Measurements from ENCODE around the gene SIVA1. TPM values are rescaled to one million over a fixed set of nuclear protein-coding genes. Genes with fewer than 3 reads are reported as not detected.

Gene SIVA1
- total and polyA plus RNA-seq, 2 of the 8 experiments (the other 6 are each of a cell fraction or from before 2014, with no cell fraction given) = 123 to 589 TPM

DNA sequence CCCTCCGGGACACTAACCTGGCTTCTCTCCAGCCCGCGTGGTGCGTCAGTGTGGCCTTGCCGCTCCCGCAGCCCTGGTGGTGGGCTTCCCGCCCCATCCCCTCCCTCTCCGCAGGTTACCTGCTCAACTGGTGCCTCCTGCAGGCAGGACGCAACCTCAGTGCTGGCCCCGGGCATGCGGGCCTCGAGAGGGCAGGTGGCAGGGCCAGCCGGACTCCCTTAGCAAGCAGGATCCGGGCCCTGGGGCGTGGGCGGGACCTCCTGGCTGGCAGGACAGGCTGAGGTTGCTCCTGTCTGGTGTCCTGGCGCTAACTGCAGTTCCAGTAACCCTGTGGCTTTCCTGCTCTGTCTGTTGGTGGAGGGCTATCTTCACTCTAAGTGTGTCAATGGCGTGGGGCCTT, 37.5 kb upstream of the SIVA1 start (continued):
- TF ChIP-seq, protein P1, sequence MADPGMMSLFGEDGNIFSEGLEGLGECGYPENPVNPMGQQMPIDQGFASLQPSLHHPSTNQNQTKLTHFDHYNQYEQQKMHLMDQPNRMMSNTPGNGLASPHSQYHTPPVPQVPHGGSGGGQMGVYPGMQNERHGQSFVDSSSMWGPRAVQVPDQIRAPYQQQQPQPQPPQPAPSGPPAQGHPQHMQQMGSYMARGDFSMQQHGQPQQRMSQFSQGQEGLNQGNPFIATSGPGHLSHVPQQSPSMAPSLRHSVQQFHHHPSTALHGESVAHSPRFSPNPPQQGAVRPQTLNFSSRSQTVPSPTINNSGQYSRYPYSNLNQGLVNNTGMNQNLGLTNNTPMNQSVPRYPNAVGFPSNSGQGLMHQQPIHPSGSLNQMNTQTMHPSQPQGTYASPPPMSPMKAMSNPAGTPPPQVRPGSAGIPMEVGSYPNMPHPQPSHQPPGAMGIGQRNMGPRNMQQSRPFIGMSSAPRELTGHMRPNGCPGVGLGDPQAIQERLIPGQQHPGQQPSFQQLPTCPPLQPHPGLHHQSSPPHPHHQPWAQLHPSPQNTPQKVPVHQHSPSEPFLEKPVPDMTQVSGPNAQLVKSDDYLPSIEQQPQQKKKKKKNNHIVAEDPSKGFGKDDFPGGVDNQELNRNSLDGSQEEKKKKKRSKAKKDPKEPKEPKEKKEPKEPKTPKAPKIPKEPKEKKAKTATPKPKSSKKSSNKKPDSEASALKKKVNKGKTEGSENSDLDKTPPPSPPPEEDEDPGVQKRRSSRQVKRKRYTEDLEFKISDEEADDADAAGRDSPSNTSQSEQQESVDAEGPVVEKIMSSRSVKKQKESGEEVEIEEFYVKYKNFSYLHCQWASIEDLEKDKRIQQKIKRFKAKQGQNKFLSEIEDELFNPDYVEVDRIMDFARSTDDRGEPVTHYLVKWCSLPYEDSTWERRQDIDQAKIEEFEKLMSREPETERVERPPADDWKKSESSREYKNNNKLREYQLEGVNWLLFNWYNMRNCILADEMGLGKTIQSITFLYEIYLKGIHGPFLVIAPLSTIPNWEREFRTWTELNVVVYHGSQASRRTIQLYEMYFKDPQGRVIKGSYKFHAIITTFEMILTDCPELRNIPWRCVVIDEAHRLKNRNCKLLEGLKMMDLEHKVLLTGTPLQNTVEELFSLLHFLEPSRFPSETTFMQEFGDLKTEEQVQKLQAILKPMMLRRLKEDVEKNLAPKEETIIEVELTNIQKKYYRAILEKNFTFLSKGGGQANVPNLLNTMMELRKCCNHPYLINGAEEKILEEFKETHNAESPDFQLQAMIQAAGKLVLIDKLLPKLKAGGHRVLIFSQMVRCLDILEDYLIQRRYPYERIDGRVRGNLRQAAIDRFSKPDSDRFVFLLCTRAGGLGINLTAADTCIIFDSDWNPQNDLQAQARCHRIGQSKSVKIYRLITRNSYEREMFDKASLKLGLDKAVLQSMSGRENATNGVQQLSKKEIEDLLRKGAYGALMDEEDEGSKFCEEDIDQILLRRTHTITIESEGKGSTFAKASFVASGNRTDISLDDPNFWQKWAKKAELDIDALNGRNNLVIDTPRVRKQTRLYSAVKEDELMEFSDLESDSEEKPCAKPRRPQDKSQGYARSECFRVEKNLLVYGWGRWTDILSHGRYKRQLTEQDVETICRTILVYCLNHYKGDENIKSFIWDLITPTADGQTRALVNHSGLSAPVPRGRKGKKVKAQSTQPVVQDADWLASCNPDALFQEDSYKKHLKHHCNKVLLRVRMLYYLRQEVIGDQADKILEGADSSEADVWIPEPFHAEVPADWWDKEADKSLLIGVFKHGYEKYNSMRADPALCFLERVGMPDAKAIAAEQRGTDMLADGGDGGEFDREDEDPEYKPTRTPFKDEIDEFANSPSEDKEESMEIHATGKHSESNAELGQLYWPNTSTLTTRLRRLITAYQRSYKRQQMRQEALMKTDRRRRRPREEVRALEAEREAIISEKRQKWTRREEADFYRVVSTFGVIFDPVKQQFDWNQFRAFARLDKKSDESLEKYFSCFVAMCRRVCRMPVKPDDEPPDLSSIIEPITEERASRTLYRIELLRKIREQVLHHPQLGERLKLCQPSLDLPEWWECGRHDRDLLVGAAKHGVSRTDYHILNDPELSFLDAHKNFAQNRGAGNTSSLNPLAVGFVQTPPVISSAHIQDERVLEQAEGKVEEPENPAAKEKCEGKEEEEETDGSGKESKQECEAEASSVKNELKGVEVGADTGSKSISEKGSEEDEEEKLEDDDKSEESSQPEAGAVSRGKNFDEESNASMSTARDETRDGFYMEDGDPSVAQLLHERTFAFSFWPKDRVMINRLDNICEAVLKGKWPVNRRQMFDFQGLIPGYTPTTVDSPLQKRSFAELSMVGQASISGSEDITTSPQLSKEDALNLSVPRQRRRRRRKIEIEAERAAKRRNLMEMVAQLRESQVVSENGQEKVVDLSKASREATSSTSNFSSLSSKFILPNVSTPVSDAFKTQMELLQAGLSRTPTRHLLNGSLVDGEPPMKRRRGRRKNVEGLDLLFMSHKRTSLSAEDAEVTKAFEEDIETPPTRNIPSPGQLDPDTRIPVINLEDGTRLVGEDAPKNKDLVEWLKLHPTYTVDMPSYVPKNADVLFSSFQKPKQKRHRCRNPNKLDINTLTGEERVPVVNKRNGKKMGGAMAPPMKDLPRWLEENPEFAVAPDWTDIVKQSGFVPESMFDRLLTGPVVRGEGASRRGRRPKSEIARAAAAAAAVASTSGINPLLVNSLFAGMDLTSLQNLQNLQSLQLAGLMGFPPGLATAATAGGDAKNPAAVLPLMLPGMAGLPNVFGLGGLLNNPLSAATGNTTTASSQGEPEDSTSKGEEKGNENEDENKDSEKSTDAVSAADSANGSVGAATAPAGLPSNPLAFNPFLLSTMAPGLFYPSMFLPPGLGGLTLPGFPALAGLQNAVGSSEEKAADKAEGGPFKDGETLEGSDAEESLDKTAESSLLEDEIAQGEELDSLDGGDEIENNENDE (IDR thresholded peaks at IDR 0.05; ENCODE audit: insufficient replicate concordance, low read length) = no peak
- TF ChIP-seq JUND (IDR thresholded peaks at IDR 0.05; ENCODE audit: low read length) (no peak), RAD21 (IDR thresholded peaks at IDR 0.05 in 1 of 2, conservative IDR thresholded peaks at IDR 0.05 in 1 of 2; ENCODE audit: low read depth in 2 of 2, low read length in 2 of 2) (peak; percentile 15 to 25; a peak in 2 of 4 replicates), TEAD4 (IDR thresholded peaks at IDR 0.05; ENCODE audit: low read depth, low read length) (no peak)
- TF ChIP-seq, protein P2, sequence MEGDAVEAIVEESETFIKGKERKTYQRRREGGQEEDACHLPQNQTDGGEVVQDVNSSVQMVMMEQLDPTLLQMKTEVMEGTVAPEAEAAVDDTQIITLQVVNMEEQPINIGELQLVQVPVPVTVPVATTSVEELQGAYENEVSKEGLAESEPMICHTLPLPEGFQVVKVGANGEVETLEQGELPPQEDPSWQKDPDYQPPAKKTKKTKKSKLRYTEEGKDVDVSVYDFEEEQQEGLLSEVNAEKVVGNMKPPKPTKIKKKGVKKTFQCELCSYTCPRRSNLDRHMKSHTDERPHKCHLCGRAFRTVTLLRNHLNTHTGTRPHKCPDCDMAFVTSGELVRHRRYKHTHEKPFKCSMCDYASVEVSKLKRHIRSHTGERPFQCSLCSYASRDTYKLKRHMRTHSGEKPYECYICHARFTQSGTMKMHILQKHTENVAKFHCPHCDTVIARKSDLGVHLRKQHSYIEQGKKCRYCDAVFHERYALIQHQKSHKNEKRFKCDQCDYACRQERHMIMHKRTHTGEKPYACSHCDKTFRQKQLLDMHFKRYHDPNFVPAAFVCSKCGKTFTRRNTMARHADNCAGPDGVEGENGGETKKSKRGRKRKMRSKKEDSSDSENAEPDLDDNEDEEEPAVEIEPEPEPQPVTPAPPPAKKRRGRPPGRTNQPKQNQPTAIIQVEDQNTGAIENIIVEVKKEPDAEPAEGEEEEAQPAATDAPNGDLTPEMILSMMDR (IDR thresholded peaks at IDR 0.05; ENCODE audit: control extremely low read depth in 1 of 3, insufficient read depth in 1 of 3, low read depth in 1 of 3, low read length in 3 of 3) = peak in 1 of 3 experiments; percentile 5; a peak in 2 of 4 replicates
